NCI-H748 treated with DMSO at 0.1 percent for 48 hours (cell line): ENCODE measurements around the gene PRPF40A.

Source experiments
- DNase-seq: peaks from one replicate; lab custom pipeline; 2025; lab: John Stamatoyannopoulos, UW

Gene PRPF40A

GRCh38 chr2:152651834-152652233 is 65.4 kb downstream of the PRPF40A start:
- no peak for DNase-seq

GRCh38 chr2:152650768-152651371 is 66.4 kb downstream of the PRPF40A start:
- no peak for DNase-seq

GRCh38 chr2:152649997-152650396 is 67.3 kb downstream of the PRPF40A start:
- no peak for DNase-seq

GRCh38 chr2:152648336-152648735 is 68.9 kb downstream of the PRPF40A start:
- DNase-seq, result no peak

- DNase-seq, result peak; percentile 14
Observed at GRCh38 chr2:152647552-152647951, 69.7 kb downstream of the PRPF40A start.

- DNase-seq, result no peak
Observed at GRCh38 chr2:152646775-152647174, 70.5 kb downstream of the PRPF40A start.

GRCh38 chr2:152646264-152646663 is 71.0 kb downstream of the PRPF40A start:
- no peak for DNase-seq

- DNase-seq, result no peak
Observed at GRCh38 chr2:152644189-152644873, 72.9 kb downstream of the PRPF40A start.

GRCh38 chr2:152638590-152638989 is 78.7 kb downstream of the PRPF40A start:
- no peak for DNase-seq

GRCh38 chr2:152638056-152638455 is 79.2 kb downstream of the PRPF40A start:
- DNase-seq, result no peak

- DNase-seq, result no peak
Observed at GRCh38 chr2:152637251-152637650, 80.0 kb downstream of the PRPF40A start.

GRCh38 chr2:152635635-152636298 is 81.5 kb downstream of the PRPF40A start:
- peak; percentile 47 for DNase-seq

GRCh38 chr2:152632736-152633135 is 84.5 kb downstream of the PRPF40A start:
- no peak for DNase-seq

GRCh38 chr2:152630466-152630865 is 86.8 kb downstream of the PRPF40A start:
- no peak for DNase-seq

GRCh38 chr2:152629202-152629601 is 88.1 kb downstream of the PRPF40A start:
- no peak for DNase-seq

- no peak for DNase-seq
Observed at GRCh38 chr2:152627351-152627957, 89.8 kb downstream of the PRPF40A start.

- DNase-seq, result no peak
Observed at GRCh38 chr2:152626911-152627339, 90.3 kb downstream of the PRPF40A start.

GRCh38 chr2:152624805-152625204 is 92.5 kb downstream of the PRPF40A start:
- no peak for DNase-seq

- no peak for DNase-seq
Observed at GRCh38 chr2:152623775-152624174, 93.5 kb downstream of the PRPF40A start.

- no peak for DNase-seq
Observed at GRCh38 chr2:152623076-152623740, 94.1 kb downstream of the PRPF40A start.

- DNase-seq, result no peak
Observed at GRCh38 chr2:152622219-152622618, 95.0 kb downstream of the PRPF40A start.

- no peak for DNase-seq
Observed at GRCh38 chr2:152620985-152621384, 96.3 kb downstream of the PRPF40A start.
